GM19193 (cell line): ENCODE data around the gene COPS6.

Experiments used
- POLR2A ChIP-seq: IDR thresholded peaks from 4 replicates; pipeline ENCODE4 v1.6.1; 2011; ENCODE audit not compliant: insufficient read depth, insufficient read length; ENCODE audit errors: extremely low read depth

Gene COPS6

DNA sequence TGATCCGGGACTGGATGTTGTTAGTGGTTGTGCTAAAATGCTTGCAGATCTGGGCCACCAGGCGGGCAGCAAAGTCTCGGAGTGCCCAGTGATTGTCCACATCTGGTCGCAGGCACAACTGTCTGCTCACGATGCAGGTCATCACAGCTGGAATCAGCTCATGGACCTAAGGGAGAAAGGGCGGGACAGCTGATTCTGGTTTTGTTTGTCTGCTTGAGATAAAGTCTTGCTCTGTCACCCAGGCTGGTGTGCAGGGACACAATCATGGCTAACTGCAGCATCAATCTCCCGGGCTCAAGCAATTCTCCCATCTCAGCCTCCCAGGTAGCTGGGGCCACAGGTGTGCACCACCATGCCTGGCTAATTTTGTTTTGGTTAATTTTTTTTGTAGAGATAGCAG is 22.4 kb downstream of the COPS6 start:
- TF ChIP-seq POLR2A = no peak

DNA sequence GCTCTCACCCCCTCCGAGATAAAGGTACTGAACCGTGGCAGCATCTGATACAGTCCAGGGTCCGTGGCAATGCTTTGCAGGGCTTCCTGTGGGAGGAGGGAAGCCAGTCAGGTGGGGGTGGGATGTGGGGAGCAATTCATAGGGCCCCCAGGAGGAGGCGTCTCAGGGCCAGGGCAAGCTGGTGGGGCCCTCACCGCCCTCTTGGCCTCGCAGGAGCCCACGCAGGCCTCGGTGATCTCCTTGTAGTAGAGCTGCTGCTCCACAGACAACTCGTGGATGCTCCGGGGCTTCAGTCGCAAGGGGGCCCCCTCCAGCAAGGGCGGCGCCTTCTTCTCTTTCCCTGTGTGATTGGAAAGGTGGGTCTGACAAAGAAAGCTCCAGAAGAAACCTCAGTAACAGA is 23.1 kb downstream of the COPS6 start:
- TF ChIP-seq POLR2A = no peak

DNA sequence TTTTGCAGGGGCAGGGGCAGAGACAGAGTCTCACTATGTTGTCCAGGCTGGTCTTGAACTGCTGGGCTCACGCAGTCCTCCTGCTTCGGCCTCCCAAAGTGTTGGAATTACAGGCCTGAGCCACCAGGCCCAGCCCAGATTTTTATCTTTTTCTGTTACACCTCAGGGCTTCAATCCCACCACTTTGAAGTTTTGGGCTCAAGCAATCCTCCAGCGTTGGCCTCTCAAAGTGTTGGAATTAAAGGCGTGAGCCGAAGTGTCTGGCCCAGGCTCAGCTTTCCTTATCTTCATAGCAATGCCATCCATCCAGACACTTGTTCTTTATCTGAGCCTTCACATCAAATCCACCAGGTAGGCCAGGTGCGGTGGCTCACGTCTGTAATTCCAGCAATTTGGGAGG is 26.3 kb downstream of the COPS6 start:
- no peak for TF ChIP-seq POLR2A

DNA sequence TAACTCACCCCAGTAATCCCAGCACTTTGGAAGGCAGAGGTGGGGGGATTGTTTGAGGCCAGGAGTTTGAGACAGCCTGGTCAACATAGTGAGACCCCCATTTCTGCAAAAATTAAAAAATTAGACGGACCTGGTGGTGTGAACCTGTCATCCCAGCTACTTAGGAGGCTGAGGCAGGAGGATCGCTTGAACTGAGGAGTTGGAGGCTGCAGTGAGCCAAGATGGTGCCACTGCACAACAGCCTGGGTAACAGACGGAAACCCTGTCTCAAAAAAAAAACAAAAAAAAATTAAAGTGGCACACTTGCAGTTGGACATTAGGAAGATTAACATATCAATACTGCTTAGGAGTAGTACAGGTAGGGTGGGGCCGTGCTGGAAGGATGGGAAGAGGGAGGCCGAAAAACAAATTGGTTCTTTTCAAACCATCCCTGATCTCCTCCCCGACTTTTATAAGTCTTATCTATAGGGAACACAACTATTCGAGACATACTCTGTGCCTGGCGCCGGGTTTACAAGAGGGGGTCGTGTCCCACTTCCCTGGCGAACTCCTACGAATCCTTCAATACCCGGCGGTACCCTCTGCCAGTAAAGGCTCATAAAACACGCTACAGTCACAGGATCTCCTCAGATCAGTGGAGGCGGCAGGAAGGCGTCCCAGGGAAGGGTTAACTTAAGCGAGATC is 29.8 kb downstream of the COPS6 start:
- no peak for TF ChIP-seq POLR2A

DNA sequence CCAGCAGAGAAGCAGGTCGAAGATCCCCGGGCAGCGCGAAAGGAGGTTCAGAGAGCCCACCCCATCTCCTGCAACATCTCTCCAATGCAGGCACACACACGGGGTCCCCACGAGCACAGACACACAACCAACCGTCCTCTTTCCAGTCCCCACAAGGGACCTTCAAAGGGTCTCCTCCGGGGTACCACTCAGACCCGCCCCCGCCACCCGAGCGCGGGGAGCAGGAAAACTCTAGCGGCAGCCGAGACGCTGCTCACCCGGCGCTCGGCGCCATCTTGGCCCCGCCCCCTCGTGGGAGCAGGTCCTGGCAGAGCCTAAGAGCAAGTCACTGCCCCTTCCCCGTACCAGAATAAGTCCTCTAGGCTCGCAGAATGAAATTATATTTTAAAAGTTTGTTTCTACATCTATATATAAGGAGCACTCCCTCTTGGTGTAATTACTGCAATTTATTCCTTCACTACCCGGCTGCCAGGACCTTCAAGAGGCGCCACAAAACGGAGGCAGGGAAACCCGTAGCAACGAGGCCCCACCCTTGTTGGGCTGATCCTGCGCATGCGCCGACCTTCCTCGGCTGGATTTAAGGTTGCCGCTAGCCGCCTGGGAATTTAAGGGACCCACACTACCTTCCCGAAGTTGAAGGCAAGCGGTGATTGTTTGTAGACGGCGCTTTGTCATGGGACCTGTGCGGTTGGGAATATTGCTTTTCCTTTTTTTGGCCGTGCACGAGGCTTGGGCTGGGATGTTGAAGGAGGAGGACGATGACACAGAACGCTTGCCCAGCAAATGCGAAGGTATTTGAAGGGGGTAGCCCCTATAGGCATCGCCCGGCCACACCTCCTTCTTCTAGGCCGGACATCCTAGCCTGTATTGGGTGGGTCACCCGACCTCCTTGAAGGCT is 30.6 kb downstream of the COPS6 start, which contains the start of the genes CNPY4 and TAF6:
TSS of gene CNPY4 (plus strand) at position 563 of the 898 bp plus-strand sequence. CDS start at position 674, 111 bp downstream.
TSS of gene TAF6 (minus strand) at position 287 of the 898 bp plus-strand sequence. CDS start 5,149 bp downstream, outside the sequence.
- TF ChIP-seq POLR2A = peak; percentile 88

DNA sequence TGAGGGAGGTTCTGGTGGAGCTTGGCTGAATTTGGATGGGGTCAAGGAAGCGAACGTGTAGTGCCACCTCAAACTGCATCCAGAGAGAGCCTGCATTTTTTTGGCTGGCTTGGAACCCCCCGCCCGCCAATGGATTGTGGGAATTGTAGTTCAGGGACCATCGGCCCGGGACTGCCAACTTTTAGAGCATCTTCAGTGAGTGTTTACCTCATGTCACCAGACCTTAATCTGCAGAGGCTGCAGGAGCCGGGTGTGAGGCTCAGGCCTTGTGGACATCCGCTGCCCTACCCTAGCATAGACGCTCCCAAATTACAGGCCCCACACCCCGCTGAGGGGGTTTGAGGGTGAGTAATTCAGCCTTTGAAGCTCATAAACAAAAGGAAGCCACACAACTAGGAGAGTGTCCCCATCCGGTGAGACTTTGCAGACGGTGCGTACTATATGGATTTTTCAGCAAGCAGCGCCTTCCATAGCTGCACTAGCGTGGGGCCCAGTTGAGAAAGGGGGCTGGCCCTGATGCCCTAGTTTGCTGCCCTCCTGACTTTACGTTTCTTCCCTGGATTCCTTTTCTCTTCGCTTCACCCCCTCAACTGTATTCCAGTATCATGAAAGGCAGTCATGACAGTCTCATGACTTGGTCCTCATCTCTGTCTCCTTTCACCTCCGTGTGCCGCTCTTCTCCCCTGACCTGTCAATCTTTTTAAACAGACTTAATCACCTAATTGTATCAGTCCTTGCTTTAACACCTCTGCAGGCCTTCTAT is 31.4 kb downstream of the COPS6 start:
- no peak for TF ChIP-seq POLR2A

DNA sequence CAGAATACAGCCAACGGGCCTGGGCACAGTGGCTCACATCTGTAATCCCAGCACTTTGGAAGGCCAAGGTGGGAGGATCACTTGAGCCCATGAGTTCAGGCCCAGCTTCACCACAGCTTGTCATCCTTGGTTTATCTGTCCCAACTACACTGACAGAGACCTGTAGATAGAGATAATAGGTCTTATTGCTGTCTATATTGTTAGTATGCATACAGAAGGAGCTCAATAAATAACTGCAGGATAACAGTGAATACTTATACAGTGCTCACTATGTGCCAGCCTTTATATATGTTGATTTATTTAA is 31.9 kb downstream of the COPS6 start:
- TF ChIP-seq POLR2A = no peak

DNA sequence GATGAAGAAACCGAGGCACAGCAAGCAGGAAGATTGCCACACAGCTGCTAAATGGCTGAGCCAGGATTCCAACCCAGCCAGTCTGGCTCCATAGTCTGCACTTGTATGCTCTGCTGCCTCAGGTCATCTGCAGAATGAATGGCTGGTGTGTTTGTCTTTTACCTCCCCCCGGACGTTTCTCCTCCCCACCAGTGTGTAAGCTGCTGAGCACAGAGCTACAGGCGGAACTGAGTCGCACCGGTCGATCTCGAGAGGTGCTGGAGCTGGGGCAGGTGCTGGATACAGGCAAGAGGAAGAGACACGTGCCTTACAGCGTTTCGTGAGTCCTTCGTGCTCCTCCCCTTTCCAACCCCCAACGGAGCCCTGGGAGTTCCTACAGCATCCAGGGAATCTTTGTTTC is 33.3 kb downstream of the COPS6 start:
- TF ChIP-seq POLR2A = no peak

DNA sequence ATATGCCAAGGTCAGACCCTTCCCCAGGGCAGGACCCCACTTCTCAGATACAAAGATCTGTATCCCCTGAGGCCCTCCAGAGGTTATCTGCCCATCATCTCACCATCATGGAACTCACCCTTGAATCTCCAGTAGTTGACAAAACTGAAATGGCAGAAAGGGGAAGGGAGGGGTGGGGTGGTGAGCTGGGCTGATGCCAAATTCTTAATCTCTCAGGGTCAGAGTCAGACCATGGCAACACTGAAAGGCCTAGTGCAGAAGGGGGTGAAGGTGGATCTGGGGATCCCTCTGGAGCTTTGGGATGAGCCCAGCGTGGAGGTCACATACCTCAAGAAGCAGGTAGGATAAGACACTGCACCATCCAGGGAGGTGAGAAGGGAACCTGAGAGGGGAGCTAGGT is 33.8 kb downstream of the COPS6 start:
- no peak for TF ChIP-seq POLR2A

DNA sequence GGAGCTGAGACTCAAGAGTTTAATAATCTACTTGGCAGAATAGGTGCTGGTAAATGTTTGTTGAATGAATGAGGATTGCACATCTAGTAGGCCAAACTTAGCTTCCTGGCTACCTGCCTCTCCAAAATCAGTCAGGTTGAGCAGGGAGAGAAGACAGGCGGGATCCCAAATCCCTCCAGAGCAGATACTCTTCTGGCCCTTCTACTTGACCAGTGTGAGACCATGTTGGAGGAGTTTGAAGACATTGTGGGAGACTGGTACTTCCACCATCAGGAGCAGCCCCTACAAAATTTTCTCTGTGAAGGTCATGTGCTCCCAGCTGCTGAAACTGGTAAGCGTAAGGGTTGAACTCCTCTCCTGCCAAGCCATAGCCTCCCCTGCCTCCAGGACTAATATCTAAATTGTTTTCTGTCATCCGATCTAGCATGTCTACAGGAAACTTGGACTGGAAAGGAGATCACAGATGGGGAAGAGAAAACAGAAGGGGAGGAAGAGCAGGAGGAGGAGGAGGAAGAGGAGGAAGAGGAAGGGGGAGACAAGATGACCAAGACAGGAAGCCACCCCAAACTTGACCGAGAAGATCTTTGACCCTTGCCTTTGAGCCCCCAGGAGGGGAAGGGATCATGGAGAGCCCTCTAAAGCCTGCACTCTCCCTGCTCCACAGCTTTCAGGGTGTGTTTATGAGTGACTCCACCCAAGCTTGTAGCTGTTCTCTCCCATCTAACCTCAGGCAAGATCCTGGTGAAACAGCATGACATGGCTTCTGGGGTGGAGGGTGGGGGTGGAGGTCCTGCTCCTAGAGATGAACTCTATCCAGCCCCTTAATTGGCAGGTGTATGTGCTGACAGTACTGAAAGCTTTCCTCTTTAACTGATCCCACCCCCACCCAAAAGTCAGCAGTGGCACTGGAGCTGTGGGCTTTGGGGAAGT is 35.8 kb downstream of the COPS6 start:
- no peak for TF ChIP-seq POLR2A

DNA sequence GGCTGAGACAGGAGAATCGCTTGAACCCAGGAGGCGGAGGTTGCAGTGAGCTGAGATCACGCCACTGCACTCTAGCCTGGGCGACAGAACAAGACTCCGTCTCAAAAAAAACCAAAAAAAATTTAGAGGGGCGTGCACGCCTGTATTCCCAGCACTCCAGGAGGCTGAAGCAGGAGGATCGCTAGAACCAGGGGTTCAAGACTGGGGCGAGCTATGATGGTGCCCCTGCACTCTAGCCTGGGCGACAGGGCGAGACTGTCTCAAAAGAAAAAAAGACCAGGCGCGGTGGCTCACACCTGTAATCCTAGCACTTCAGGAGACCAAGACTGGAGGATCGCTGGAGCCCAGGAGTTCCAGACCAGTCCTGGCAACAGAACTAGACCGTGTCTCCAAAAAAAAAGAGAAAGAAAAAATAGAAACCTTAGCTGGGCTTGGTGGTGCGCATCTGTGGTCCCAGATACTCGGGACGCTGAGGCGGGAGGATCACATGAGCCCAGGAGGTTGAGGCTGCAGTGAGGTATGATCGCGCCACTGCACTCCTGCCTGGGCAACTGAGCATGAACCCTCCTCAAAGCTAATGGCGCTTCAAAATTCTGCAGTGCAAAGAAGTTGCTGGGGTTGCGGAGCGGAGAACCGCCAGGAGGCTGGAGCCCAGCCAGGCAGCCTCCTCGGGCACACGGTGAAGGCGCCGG is 37.6 kb downstream of the COPS6 start:
- no peak for TF ChIP-seq POLR2A

DNA sequence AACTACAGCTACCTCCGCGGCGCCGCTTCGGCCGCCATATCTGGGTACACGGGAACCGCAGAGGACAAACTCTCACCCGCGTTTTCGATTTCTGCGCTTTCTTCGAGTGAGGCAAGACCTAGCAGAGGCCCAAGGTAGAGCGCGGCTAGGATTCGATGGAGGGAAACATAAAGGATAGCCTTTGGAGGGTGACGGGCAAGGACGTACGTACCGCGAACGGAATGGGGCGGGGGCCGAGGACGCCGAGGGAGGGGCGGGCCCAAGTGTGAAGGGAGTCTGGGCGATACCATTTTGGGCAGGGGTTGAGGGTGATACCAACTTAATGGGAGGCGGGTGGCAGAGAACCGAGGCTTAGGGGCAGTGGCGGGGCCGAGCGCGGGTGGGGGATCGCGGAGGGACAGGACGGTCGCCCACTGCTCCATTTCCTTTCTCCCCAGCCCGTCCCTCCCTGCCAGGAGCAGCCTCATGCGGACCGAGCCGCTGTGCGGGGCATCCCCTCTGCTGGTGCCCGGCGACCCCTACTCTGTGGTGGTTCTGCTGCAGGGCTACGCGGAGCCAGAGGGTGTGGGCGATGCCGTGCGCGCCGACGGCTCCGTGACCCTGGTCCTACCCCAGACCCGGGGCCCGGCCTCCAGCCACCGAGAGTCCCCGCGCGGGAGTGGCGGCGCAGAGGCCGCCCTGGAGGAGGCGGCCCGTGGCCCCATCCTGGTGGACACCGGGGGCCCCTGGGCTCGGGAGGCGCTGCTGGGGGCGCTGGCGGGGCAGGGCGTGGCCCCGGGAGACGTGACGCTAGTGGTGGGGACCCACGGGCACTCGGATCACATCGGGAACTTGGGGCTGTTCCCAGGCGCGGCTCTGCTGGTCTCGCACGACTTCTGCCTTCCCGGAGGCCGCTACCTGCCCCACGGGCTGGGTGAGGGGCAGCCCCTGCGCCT is 38.4 kb downstream of the COPS6 start, which contains the start of gene MBLAC1:
TSS of gene MBLAC1 (plus strand) at position 37 of the 935 bp plus-strand sequence. CDS start at position 466, 429 bp downstream.
- TF ChIP-seq POLR2A = peak; percentile 87
